BLaER1 treated with 17β-estradiol and CSF1 and Interleukin-3, amounts not matched to agents 10 nM and 100 nM (cell line): ENCODE data around the gene IGSF9B.
A peak's percentile ranks its signal among the peaks of the same experiment; 100 is the strongest.

Experiments used
- H3K27ac ChIP-seq, 11 experiments: shearing (Covaris generic); formaldehyde crosslinking; 2 replicates each; pipeline ENCODE4 v1.8.1; 2022
- H3K27me3 ChIP-seq, 11 experiments: shearing (Covaris generic); formaldehyde crosslinking; 2 replicates each; pipeline ENCODE4 v1.8.1; 2022
- H3K36me3 ChIP-seq, 11 experiments: shearing (Covaris generic); formaldehyde crosslinking; 2 replicates each; pipeline ENCODE4 v1.8.1; 2022
- H3K4me1 ChIP-seq, 10 experiments: shearing (Covaris generic); formaldehyde crosslinking; 2 replicates each; pipeline ENCODE4 v1.8.1; 2022
- H3K4me2 ChIP-seq, 11 experiments: shearing (Covaris generic); formaldehyde crosslinking; 2 replicates each; pipeline ENCODE4 v1.8.1; 2022
- H3K4me3 ChIP-seq, 10 experiments: shearing (Covaris generic); formaldehyde crosslinking; 2 replicates each; pipeline ENCODE4 v1.8.1; 2022
- H3K9ac ChIP-seq, 11 experiments: shearing (Covaris generic); formaldehyde crosslinking; 2 replicates each; pipeline ENCODE4 v1.8.1; 2022
- H3K9me3 ChIP-seq, 11 experiments: shearing (Covaris generic); formaldehyde crosslinking; replicated peaks in 1 of 11; 2 replicates each; pipeline ENCODE4 v1.8.1; 2022
- H4K20me1 ChIP-seq, 11 experiments: shearing (Covaris generic); formaldehyde crosslinking; 2 replicates each; pipeline ENCODE4 v1.8.1; 2022
- Cebpa-rat ChIP-seq, 11 experiments: shearing (Covaris generic); IDR thresholded peaks; 2 replicates each; pipeline ENCODE4 v1.8.1; 2022

IGSF9B gene

DNA sequence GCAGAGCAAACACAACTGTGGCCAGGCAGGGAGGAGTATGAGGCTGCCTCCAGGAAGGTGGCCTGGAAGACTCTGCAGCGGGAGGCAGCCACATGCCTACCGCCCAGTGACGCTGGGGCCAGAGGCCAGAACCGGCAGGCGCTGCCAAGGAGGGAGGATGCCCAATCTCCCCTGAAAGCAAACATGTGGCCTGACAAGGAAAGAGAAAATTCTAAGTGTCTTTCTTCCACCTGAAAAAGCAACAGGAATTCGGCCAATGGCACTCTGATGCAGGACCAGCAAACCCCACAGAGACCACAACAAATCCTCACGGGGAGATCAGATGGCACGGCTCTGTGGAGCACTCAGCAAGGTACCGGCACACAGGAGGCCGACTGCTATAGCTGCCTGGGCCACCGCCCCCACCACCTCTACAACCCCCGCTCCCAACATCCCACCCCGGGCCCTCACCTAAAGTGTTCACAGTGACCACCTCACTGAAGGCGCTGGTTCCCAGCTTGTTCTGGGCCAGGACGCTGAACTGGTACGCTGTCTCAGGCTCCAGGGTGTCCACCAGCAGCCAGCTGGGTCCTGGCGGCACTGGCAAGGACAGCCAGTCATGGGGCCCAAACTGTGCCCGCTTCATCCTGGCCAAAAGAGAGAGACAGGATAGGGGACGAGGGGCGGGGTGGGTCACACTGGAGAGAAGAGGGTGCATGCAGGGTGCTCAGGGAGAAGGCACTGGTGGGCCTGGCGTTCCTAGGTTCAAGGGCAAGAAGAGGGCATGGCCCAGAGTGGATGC, 30.1 kb downstream of the IGSF9B start:
- no peak overlapping the region for H3K27ac ChIP-seq
- peaks cover 0 to 15% (median 0%) of the 10 kb centered on the region in 11 experiments; a peak in 3 of 22 replicates for H4K20me1 ChIP-seq
- H3K27me3 ChIP-seq, result no peaks in the 10 kb centered on the region
- H3K4me2 ChIP-seq, result no peak overlapping the region
- no peak for TF ChIP-seq Cebpa-rat (IDR thresholded peaks at IDR 0.05)
- H3K36me3 ChIP-seq, result no peaks in the 10 kb centered on the region
- H3K9me3 ChIP-seq, result no peaks in the 10 kb centered on the region
- H3K4me1 ChIP-seq, result peaks cover 8 to 60% (median 47%) of the 10 kb centered on the region in 10 experiments; a peak in 19 of 20 replicates
- H3K9ac ChIP-seq, result no peak overlapping the region
- no peak overlapping the region for H3K4me3 ChIP-seq

DNA sequence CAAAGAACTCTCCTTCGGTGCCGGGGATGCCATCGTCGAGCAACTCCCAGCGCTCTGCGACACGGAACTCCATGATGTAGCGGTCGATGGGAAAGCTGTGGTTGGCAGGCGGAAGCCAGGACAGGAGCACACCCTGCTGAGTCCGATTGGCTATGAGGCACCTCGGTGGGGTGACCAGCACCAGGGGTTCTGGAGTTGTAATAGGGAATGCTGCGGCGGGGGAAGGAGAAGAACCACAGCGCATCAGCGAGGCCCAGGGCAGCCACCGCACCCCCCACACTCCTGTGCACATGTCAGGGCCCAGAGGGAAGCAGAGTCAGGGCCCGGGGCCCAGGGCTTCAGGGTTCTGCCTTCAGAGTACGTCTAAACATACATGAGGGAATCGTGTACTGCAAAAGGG, 31.0 kb downstream of the IGSF9B start:
- H3K4me3 ChIP-seq, result no peak overlapping the region
- H3K4me1 ChIP-seq, result peaks cover 8 to 60% (median 47%) of the 10 kb centered on the region in 10 experiments; a peak in 19 of 20 replicates
- no peaks in the 10 kb centered on the region for H3K27me3 ChIP-seq
- H3K9me3 ChIP-seq, result no peaks in the 10 kb centered on the region
- no peak overlapping the region for H3K27ac ChIP-seq
- H4K20me1 ChIP-seq, result peaks cover 0 to 14% (median 0%) of the 10 kb centered on the region in 11 experiments; a peak in 3 of 22 replicates
- no peak overlapping the region for H3K9ac ChIP-seq
- no peak for TF ChIP-seq Cebpa-rat (IDR thresholded peaks at IDR 0.05)
- no peaks in the 10 kb centered on the region for H3K36me3 ChIP-seq
- peak overlapping the region in 3 of 11 experiments; percentile 49 to 67 (median 55); a peak in 3 of 22 replicates for H3K4me2 ChIP-seq

DNA sequence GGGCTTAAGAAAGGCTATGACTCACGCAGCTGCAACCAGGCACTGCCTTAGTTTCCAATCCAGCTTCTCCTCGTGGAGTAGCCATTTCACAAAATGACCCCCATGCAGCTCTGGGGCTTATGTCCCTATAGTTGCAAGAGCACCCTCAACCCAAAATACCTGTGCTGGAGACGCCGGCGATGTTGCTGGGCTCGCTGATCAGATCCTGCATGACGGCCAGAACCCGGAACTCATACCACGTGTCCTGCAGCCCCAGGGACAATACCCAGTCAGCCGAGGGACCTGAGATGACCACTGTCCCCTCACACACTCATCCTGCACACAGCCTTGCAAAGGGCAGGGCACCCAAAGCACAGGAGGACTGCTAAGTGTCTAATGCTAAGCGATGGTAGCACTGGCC, 32.1 kb downstream of the IGSF9B start:
- H4K20me1 ChIP-seq, result peaks cover 0 to 14% (median 0%) of the 10 kb centered on the region in 11 experiments; a peak in 3 of 22 replicates
- H3K27me3 ChIP-seq, result no peaks in the 10 kb centered on the region
- H3K4me1 ChIP-seq, result peaks cover 8 to 60% (median 47%) of the 10 kb centered on the region in 10 experiments; a peak in 19 of 20 replicates
- no peaks in the 10 kb centered on the region for H3K9me3 ChIP-seq
- no peaks in the 10 kb centered on the region for H3K36me3 ChIP-seq
- H3K9ac ChIP-seq, result no peak overlapping the region
- no peak overlapping the region for H3K27ac ChIP-seq
- no peak overlapping the region for H3K4me3 ChIP-seq
- peak overlapping the region in 8 of 11 experiments; percentile 37 to 67 (median 46); a peak in 15 of 22 replicates for H3K4me2 ChIP-seq
- TF ChIP-seq Cebpa-rat (IDR thresholded peaks at IDR 0.05), result no peak

DNA sequence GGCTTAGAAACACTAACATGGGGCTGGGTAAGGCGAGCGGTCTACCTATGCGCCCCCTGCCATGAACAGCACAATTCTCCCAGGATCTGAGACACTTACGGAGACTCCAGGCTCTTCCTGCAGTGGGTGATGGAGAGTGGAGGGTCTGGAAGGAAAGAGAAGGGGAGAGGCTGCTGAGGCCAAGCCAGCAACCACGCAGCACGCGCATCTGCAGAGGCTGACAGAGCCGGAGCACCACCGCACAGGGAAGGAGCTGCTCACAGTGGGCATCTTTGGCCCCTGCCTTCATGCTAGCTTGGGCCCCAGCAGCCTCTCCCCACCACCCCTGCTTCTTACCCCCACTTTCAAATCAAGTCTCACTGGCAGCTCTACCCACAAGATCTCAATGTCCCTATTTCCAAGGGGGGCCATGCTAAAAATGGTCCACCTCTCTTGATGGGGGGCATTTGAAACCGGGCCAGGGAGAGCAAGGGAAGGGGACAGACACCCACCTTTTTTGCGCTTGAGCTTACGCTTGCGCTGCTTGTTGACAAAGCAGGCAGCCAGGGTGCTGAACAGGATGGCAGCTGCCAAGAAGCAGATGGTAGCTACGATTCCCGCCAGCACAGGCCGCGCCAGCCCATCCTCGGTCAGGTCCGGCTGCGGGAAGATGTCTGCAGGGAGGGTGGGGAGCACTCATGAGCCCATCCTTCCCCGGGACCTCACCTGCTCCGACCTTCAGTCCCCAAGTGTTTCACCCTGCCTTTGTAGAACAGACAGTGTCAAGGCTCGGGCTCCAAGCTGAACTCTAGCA, 34.5 kb downstream of the IGSF9B start:
- H3K36me3 ChIP-seq, result no peaks in the 10 kb centered on the region
- no peak for TF ChIP-seq Cebpa-rat (IDR thresholded peaks at IDR 0.05)
- no peaks in the 10 kb centered on the region for H3K9me3 ChIP-seq
- no peak overlapping the region for H3K4me3 ChIP-seq
- H3K27ac ChIP-seq, result no peak overlapping the region
- H3K4me2 ChIP-seq, result peak overlapping the region in 4 of 11 experiments; percentile 33 to 67 (median 57); a peak in 4 of 22 replicates
- no peaks in the 10 kb centered on the region; a peak in 1 of 22 replicates for H3K27me3 ChIP-seq
- H3K4me1 ChIP-seq, result peaks cover 0 to 50% (median 41%) of the 10 kb centered on the region in 10 experiments; a peak in 16 of 20 replicates
- peaks cover 0 to 12% (median 0%) of the 10 kb centered on the region in 11 experiments; a peak in 3 of 22 replicates for H4K20me1 ChIP-seq
- no peak overlapping the region for H3K9ac ChIP-seq

DNA sequence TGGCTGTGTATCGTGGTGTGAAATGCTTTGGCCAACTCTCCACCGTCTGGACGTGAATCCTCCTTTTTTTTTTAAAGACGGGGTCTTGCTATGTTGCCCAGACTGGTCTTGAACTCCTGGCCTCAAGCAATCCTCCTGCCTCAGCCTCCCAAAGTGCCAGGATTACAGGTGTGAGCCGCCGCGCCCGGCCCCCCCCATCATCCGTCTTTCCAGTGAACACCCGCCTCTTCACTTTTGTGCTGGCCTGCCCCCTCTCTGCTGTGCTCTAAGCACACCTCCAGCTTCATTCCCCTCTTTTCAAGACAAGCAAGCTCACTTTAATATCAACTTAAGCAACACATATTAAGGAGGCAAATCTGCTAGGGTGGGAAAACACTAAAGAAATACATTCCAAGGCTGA, 35.3 kb downstream of the IGSF9B start:
- H3K27ac ChIP-seq, result no peak overlapping the region
- no peak overlapping the region for H3K9ac ChIP-seq
- no peak overlapping the region for H3K4me2 ChIP-seq
- H3K9me3 ChIP-seq, result no peaks in the 10 kb centered on the region
- no peaks in the 10 kb centered on the region; a peak in 1 of 22 replicates for H3K27me3 ChIP-seq
- peaks cover 0 to 4% (median 0%) of the 10 kb centered on the region in 11 experiments; a peak in 2 of 22 replicates for H4K20me1 ChIP-seq
- no peaks in the 10 kb centered on the region for H3K36me3 ChIP-seq
- peaks cover 0 to 55% (median 45%) of the 10 kb centered on the region in 10 experiments; a peak in 16 of 20 replicates for H3K4me1 ChIP-seq
- TF ChIP-seq Cebpa-rat (IDR thresholded peaks at IDR 0.05), result no peak
- no peak overlapping the region for H3K4me3 ChIP-seq

DNA sequence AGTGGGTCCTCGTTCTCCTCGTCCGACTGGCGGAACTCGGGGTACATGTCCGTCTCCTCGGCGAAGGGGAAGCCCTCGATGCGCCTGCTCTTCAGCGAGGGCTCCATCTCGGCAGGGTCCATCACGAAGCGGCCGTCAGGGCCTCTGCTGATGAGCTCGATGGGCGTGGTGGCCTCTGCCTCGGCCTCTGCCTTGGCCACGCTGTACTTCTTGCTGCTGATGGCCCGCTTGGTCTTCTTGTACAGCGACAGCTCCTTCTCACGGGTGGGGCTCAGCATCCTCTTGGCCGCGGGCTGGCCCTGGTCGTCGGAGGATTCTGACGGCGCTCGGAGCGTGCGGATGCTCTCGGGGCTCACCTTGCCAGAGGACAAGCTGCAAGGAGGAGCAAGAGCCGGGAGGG, 35.7 kb downstream of the IGSF9B start:
- H3K9me3 ChIP-seq, result no peaks in the 10 kb centered on the region
- H3K4me1 ChIP-seq, result peaks cover 0 to 55% (median 45%) of the 10 kb centered on the region in 10 experiments; a peak in 16 of 20 replicates
- H3K27me3 ChIP-seq, result no peaks in the 10 kb centered on the region; a peak in 1 of 22 replicates

DNA sequence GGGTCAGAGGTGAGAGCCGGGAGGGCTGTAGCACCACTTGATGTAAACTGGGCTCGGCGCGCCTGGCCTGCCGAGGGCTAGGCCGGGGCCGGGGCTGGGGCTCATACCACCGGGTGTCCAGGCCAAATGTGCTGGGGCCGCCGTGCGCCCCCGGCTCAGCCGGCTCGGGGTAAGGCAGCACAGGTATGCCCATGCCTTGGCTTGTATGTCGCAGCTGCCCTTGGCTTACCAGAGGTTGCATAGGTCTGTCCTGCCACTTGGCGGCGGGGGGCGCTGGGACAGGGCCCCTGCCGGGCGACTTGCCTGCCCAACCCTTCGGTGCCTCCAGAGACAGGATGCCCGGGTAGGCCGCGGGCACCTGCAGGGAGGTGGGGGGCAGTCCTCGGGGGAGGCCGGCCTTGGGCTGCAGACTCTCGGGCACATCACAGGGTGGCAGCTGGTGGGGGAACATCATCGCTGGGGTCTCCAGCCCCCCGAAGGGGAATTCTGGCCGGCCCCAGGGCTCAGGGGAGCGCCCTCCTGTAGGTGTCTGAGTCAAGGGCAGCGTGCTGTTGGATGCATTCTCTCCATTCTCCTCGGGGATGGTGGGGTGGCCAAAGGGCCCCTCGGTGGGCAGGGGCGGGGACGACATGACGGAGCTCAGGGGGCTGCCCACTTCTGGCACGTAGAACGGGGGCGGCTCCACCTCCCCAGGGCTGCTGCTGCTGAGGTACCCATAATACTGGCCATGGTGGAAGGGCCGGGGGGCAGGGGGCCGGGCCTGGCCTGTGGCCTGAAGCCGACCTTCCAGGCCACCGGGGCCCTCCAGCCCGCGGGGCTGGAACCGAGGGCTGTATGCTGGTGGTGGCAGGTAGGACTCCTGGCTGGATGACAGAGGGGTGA, 36.4 kb downstream of the IGSF9B start:
- Histone ChIP-seq H4K20me1 (no peaks in the 10 kb centered on the region; a peak in 2 of 22 replicates), H3K36me3 (no peaks in the 10 kb centered on the region), H3K27me3 (no peaks in the 10 kb centered on the region; a peak in 1 of 22 replicates), H3K4me3 (no peak overlapping the region), H3K9me3 (no peaks in the 10 kb centered on the region), H3K4me2 (no peak overlapping the region), H3K27ac (no peak overlapping the region), H3K4me1 (peaks cover 0 to 53% (median 43%) of the 10 kb centered on the region in 10 experiments; a peak in 16 of 20 replicates), H3K9ac (no peak overlapping the region)
- no peak for TF ChIP-seq Cebpa-rat (IDR thresholded peaks at IDR 0.05)

More for the DNA sequence above, 35.7 kb downstream of the IGSF9B start:
- Histone ChIP-seq H3K27ac (no peak overlapping the region), H3K36me3 (no peaks in the 10 kb centered on the region), H4K20me1 (peaks cover 0 to 4% (median 0%) of the 10 kb centered on the region in 11 experiments; a peak in 2 of 22 replicates), H3K4me2 (no peak overlapping the region), H3K9ac (no peak overlapping the region), H3K4me3 (no peak overlapping the region)
- no peak for TF ChIP-seq Cebpa-rat (IDR thresholded peaks at IDR 0.05)
